Dermis lymphatic vessel endothelial cell (primary cell): ENCODE results near the gene MAPK8IP3. TPM values are rescaled to one million over a fixed set of nuclear protein-coding genes. Genes with fewer than 3 reads are reported as not detected.

ENCODE experiments used
- total RNA-seq: library from RNA; depleted of rRNA; stranded (reverse); fragments of >200 nt; gene quantifications from 2 replicates; pipeline ENCODE4 v1.2.1, GENCODE V29; 2014

MAPK8IP3 gene, protein sequence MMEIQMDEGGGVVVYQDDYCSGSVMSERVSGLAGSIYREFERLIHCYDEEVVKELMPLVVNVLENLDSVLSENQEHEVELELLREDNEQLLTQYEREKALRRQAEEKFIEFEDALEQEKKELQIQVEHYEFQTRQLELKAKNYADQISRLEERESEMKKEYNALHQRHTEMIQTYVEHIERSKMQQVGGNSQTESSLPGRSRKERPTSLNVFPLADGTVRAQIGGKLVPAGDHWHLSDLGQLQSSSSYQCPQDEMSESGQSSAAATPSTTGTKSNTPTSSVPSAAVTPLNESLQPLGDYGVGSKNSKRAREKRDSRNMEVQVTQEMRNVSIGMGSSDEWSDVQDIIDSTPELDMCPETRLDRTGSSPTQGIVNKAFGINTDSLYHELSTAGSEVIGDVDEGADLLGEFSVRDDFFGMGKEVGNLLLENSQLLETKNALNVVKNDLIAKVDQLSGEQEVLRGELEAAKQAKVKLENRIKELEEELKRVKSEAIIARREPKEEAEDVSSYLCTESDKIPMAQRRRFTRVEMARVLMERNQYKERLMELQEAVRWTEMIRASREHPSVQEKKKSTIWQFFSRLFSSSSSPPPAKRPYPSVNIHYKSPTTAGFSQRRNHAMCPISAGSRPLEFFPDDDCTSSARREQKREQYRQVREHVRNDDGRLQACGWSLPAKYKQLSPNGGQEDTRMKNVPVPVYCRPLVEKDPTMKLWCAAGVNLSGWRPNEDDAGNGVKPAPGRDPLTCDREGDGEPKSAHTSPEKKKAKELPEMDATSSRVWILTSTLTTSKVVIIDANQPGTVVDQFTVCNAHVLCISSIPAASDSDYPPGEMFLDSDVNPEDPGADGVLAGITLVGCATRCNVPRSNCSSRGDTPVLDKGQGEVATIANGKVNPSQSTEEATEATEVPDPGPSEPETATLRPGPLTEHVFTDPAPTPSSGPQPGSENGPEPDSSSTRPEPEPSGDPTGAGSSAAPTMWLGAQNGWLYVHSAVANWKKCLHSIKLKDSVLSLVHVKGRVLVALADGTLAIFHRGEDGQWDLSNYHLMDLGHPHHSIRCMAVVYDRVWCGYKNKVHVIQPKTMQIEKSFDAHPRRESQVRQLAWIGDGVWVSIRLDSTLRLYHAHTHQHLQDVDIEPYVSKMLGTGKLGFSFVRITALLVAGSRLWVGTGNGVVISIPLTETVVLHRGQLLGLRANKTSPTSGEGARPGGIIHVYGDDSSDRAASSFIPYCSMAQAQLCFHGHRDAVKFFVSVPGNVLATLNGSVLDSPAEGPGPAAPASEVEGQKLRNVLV (N-terminal part only)
- total RNA-seq: 15.8 and 21.9 TPM in 2 replicates

DNA sequence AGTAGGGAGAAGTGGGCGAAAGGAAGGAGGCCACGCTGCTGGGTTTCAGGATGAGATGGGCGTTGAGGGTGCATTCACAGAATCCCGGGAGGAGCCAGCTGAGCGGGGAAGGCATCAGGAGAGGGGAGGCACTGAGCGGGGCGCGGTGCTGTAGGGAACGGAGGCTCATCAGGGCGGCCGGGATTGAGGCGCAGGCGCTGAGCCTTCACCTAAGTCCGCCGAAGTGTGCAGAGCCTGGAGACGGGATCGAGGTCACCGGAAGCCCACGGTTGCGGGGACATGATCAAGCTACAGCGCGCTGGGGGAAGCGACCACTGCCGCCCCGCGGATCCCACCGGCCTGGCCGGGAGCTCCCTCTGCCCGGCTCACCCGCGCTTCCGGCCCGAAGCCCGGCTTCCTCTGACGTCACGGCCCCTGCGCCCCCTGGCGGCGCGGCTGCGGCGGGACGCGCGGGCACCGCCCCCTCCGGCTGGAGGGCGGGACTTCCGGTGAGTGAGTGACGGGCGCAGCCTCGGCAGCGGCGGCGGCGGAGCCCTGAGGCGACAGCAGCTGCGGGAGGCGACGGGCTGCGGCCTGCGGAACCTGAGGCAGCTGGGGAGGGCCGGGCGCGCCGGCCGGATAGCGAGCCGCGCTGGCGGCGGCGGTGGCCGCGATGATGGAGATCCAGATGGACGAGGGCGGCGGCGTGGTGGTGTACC, at the start of gene MAPK8IP3:
MAPK8IP3 (plus strand) TSS at position 508 of the 698 bp plus-strand sequence; CDS start at position 653, 145 bp downstream.

DNA sequence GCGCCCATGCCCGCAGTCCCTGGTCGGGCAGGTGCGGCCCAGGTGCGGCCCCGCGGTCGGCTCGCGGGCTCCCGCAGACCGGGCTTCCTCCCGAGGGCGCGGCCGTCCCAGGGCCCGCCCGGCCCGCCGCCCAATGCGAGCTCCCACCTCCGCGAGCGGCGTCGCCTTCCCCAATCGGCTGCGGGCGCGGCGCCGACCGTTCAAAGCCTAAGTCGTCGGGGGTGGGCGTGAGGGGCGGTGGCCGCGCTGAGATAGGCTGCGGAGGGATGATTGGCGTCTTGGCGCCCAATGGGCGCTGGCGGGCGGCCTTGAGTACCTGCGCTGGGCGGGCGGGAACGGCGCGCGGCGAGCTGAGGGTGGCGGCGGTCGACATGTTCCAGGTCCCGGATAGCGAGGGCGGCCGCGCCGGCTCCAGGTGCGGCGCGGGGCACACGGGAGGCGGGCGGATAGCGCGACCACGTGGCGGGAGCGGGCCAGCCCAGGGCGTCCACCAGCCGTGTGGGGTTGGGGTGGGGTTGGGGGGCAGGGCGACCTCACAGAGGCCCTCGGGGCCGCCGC, 28.0 kb upstream of the MAPK8IP3 start, which contains the start of gene JPT2:
JPT2 (plus strand) TSS at position 338 of the 558 bp plus-strand sequence; CDS start at position 372, 34 bp downstream.

DNA sequence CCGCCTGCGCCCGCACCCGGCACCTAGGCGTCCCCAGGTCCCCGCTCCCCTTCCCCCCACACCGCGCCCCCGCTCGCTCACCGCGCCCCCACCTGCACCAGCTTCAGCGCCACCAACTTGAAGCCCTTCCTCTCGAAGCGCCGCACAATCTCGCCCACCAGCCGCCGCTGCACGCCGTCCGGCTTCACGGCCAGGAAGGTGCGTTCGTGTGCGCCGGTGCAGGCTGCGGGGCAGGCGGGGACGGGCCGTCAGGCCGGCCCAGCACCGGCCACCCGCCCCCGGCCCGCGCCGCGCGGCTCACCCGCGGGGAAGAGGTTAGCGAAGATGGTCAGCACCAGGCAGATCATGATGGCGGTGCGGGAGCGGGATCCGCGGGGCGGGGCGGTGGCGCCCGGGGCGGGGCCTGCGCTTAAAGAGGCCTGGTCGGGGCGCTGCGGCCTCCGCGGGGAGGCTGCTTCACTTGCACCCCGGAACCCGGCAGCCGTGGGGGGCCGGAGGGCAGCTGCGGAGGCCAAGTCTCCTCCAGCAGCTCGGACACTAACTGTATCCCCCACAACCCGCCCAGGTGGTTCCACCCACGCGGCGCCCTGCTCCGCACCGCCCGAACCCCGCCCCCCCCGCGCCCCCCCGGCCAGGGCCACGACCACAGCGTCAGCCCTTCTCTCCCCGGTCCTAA, 65.3 kb downstream of the MAPK8IP3 start, which contains the start of gene NME3:
NME3 (minus strand) TSS at position 356 of the 676 bp plus-strand sequence; CDS start at position 347, 9 bp downstream.

DNA sequence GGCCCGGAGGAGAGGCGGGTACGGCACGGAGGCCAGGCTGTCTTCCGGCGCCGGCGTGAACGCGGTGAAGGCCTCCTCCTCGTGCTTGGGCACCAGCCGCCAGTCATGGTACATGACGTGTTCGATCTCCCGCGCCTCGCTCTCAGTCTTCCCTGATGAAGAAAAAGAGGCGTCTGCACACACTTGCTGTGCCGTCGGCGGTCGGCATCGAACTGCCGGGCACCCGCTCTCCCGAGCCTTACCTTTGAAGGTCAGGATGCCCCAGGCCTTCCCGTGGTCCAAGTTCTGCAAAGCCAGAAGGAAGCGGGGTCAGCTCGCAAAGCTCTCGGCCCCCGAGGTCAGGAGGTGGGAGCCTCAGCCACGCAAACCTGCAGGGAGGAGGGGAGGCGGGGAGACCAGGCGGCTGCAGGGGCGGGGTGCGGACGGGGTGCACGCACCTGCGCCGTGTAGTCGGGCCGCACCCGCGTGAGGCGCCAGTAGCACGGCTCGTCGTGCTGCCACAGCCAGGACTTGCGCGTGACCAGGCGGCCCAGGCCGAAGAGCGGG, 66.4 kb downstream of the MAPK8IP3 start, which contains the start of gene EME2:
EME2 (plus strand) TSS at position 449 of the 546 bp plus-strand sequence. CDS start 418 bp downstream, outside the sequence.

DNA sequence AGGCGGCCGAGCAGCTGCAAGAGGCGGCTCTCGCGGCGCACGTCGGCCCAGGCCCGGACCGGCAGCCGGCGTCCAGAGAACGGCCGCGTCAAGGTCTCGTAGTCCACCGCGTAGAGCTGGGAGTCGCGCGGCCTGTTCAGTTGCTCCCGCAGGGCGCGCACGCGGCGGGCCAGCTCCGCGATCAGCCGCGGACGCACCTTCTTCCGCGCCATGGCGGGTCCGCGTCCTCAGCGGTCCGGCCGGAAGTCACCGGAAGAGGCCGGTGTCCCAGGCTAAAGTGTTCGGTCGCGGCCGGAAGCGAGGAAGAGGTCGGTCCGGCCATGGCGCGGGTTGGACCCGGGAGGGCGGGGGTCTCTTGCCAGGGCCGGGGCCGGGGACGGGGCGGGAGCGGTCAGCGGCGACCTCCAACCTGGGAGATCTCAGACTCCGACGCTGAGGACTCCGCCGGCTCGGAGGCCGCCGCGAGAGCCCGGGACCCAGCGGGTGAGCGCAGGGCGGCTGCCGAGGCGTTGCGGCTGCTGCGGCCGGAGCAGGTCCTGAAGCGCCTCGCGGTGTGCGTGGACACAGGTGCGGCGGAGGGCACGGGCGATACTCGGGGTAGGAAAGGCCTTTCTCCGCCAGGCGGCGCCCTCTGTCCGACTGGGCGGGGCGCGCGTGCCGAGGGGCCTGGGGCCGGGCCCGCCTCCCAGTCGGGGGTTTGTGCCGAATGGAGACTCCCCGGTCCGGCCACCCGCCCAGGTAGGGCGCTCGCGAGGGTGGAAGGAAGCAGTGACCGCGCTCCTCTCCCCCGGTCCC, 67.1 kb downstream of the MAPK8IP3 start, which contains the start of gene MRPS34:
MRPS34 (minus strand) TSS at position 227 of the 795 bp plus-strand sequence; CDS start at position 212, 15 bp downstream.

DNA sequence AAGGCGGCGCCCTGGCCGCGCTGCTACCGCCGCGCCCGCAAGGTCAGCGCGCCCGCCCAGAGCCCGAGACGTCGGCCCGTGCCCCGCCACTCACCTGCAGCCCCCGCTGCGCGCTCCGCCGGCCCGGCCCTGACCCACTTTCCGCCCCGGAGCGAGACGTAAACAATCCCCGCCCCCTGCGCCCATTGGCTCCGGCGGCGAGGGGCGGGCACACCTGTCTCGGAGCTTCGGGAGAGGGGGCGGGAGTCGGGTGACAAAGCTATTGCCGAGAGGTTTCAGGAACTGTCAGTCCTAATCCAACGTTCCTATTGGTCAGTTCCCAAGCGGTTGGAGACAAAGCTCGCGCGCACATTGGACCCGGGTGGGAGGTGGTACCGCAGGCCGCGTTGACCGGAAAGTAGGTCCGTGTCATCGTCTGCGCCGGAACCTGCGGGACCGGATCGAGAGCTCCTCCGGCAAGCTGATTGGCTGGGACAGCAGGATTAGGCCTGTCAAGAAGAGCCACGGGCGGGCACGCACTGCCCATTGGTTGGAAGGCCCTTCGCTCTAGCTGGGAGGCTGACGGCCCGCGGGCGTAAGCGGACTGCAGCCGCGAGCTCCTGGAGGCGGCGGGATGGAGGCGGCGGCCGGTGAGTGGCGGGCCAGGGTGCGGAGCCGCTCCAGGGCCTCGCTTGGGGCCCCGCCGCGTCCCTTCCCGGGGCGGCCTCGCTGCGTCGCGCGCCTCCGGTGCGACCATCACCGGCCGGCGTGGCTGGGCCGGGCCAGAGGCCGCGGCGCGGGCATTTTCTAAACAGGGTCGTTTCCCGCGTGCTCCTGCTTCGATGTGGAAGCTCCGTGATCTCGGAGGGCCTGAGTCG, 76.6 kb downstream of the MAPK8IP3 start, which contains the start of the genes NUBP2 and SPSB3:
NUBP2 (plus strand) TSS at position 553 of the 857 bp plus-strand sequence; CDS start at position 614, 61 bp downstream.
SPSB3 (minus strand) TSS at position 164 of the 857 bp plus-strand sequence. CDS start 1,088 bp downstream, outside the sequence.

DNA sequence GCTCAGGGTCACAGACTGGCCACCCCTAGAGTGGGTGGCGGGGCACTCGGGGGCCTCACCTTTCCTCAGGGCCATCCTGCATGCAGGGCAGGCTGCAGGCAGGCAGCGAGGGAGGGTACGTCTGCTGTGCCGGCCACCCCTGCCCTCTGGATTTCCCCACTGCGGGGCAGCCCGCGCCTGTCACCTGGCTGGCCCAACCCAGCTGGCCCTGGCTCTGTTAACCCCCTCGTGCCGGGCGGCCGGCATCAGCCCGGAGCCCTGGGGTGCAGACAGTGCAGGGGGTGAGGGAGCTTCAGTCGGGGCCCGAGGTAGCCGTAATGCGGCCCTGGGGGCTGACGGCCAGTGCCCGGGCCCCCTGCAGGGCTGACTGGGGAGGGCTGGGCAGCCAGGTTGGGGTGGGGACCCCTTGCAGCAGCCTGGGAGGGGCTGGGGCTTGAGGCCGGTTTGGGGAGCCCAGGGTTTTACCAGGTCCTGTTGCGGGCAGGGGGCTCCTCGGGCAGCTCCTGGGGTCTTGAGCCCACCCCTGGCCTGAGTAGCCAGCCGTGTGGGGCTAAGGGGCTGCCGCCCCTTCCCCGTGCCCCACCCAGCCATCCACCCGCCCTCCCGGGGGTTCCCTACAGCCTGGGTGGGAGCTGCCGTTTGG, 87.7 kb downstream of the MAPK8IP3 start, which contains the start of gene IGFALS:
IGFALS (minus strand) TSS at position 128 of the 643 bp plus-strand sequence; CDS start at position 75, 53 bp downstream.

Other genes with a start within 250 kb of the MAPK8IP3 start
- 57.4 and 72.2 TPM in 2 replicates for gene CLCN7, start 231.2 kb upstream of the MAPK8IP3 start, total RNA-seq
- gene PTX4, start 217.3 kb upstream of the MAPK8IP3 start, total RNA-seq: 0.11 and 0.17 TPM in 2 replicates
- gene TELO2, start 212.8 kb upstream of the MAPK8IP3 start, total RNA-seq: 13.8 and 16.5 TPM in 2 replicates
- 142 and 170 TPM in 2 replicates for gene TMEM204, start 172.5 kb upstream of the MAPK8IP3 start, total RNA-seq
- 15.5 and 18.2 TPM in 2 replicates for gene IFT140, start 94.1 kb upstream of the MAPK8IP3 start, total RNA-seq
- 10.1 and 10.4 TPM in 2 replicates for gene CRAMP1, start 93.8 kb upstream of the MAPK8IP3 start, total RNA-seq
- gene JPT2, start 27.9 kb upstream of the MAPK8IP3 start, total RNA-seq: 40.2 and 42.5 TPM in 2 replicates
- 33.0 and 44.9 TPM in 2 replicates for gene NME3, start 65.3 kb downstream of the MAPK8IP3 start, total RNA-seq
- 3.8 and 4.0 TPM in 2 replicates for gene EME2, start 66.6 kb downstream of the MAPK8IP3 start, total RNA-seq
- gene MRPS34, start 66.9 kb downstream of the MAPK8IP3 start, total RNA-seq: 51.1 and 58.0 TPM in 2 replicates
- gene SPSB3, start 76.4 kb downstream of the MAPK8IP3 start, total RNA-seq: 41.3 and 47.0 TPM in 2 replicates
- gene NUBP2, start 76.8 kb downstream of the MAPK8IP3 start, total RNA-seq: 54.0 and 59.8 TPM in 2 replicates
- gene IGFALS, start 87.5 kb downstream of the MAPK8IP3 start, total RNA-seq: 0.09 and 0.11 TPM in 2 replicates
- 41.3 and 78.7 TPM in 2 replicates for gene HAGH, start 120.6 kb downstream of the MAPK8IP3 start, total RNA-seq
- gene FAHD1, start 121.0 kb downstream of the MAPK8IP3 start, total RNA-seq: 54.5 and 67.1 TPM in 2 replicates
- not detected in 2 replicates for gene MEIOB, start 166.0 kb downstream of the MAPK8IP3 start, total RNA-seq
- not detected in 2 replicates for gene HS3ST6, start 212.2 kb downstream of the MAPK8IP3 start, total RNA-seq
- gene MSRB1, start 237.0 kb downstream of the MAPK8IP3 start, total RNA-seq: 8.4 and 11.8 TPM in 2 replicates
- not detected in 2 replicates for gene RPL3L, start 248.5 kb downstream of the MAPK8IP3 start, total RNA-seq